Measurements from ENCODE around the gene TM2D1. TPM values are rescaled to one million over a fixed set of nuclear protein-coding genes. Genes with fewer than 3 reads are reported as not detected.
A peak's percentile ranks its signal among the peaks of the same experiment; 100 is the strongest.

The TM2D1 gene
- total and polyA plus RNA-seq, 7 donors, result 15.0 to 88.5 (median 63.7) TPM

GRCh38 chr1:61708953-61709907, 15.7 kb downstream of the TM2D1 start:
- TF ChIP-seq EP300 (IDR thresholded peaks at IDR 0.05) (no peak), POLR2AphosphoS5 (IDR thresholded peaks at IDR 0.05) (no peak), POLR2A (IDR thresholded peaks at IDR 0.05) (no peak), CTCF (IDR thresholded peaks at IDR 0.05) (no peak)
- no peaks in the 10 kb centered on the region for H3K27me3 ChIP-seq
- peaks cover 0 to 50% (median 23%) of the 10 kb centered on the region in 4 donors for H3K36me3 ChIP-seq
- intact Hi-C loops (cut with DNase I), result no loop called here
- H3K4me1 ChIP-seq, result no peaks in the 10 kb centered on the region
- no peaks in the 10 kb centered on the region for H3K9me3 ChIP-seq
- H3K4me3 ChIP-seq, result no peak overlapping the region
- no peak overlapping the region for H3K27ac ChIP-seq
- 95 to 96% methylated on average over 7 of the region's 7 CpGs for WGBS, 2 donors
- DNase-seq, result no peak

- peaks cover 0 to 65% (median 8%) of the 10 kb centered on the region in 4 donors for H3K36me3 ChIP-seq
- intact Hi-C loops (cut with DNase I), result no loop called here
Measured at GRCh38 chr1:61699911-61700851, 24.8 kb downstream of the TM2D1 start.

DNA sequence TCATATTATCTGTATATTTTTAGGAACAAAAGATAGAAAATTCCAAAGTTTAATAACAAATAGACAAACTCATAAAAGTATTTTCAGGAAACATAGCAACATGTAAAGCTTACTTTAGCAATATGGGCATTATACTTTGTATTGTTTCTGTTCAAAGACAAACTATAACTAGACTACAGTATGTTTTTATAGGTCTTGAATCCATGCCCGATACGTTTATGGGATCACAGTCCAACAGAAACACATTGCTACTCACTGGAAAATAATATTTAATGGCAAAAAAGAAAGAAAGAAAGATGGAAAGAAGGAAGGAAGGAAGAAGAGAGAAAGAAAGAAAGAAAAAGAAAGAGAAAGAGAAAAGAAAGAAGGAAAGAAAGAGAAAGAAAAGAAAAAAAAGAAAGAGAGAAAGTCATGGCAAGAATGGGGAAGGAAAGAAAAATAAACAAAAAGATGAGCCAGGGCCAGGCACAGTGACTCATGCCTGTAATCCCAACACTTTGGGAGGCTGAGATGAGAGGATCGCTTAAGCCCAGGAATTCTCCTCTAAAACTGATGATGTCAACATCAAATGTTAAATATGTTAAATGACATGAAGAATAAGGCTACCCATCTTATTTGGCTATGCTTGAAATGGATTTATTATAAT, 32.7 kb downstream of the TM2D1 start:
- Histone ChIP-seq H3K36me3 (peaks cover 0 to 13% (median under 1%) of the 10 kb centered on the region in 4 donors), H3K9me3 (no peaks in the 10 kb centered on the region), H3K27ac (peak overlapping the region; percentile 2 to 65 (median 52)), H3K27me3 (no peaks in the 10 kb centered on the region), H3K4me1 (peaks cover 0 to 6% (median 2%) of the 10 kb centered on the region in 4 donors), H3K4me3 (no peak overlapping the region)
- TF ChIP-seq POLR2AphosphoS5 (IDR thresholded peaks at IDR 0.05) (peak in 2 of 4 donors; percentile 20 to 28), POLR2A (IDR thresholded peaks at IDR 0.05) (no peak)
- WGBS, 2 donors, result 13 to 58% methylated on average over 3 of the region's 3 CpGs
- intact Hi-C loops (cut with DNase I), result no loop called here
- no peak for DNase-seq

More at GRCh38 chr1:61699911-61700851, 24.8 kb downstream of the TM2D1 start:
- no peaks in the 10 kb centered on the region for H3K9me3 ChIP-seq
- H3K27ac ChIP-seq, result peak overlapping the region in 3 of 4 donors; percentile 4 to 35 (median 25)
- DNase-seq, result no peak
- WGBS, 2 donors, result 21 to 56% methylated on average over 3 of the region's 3 CpGs
- no peak overlapping the region for H3K4me3 ChIP-seq
- TF ChIP-seq POLR2A (IDR thresholded peaks at IDR 0.05) (no peak), EP300 (IDR thresholded peaks at IDR 0.05) (no peak), POLR2AphosphoS5 (IDR thresholded peaks at IDR 0.05) (no peak), CTCF (IDR thresholded peaks at IDR 0.05) (no peak)
- peaks cover 0 to 16% (median 11%) of the 10 kb centered on the region in 4 donors for H3K4me1 ChIP-seq
- no peaks in the 10 kb centered on the region for H3K27me3 ChIP-seq

GRCh38 chr1:61687901-61688300, 37.0 kb downstream of the TM2D1 start:
- Histone ChIP-seq H3K27me3 (no peaks in the 10 kb centered on the region), H3K4me1 (peaks cover 0 to 6% (median 2%) of the 10 kb centered on the region in 4 donors), H3K36me3 (peaks cover 0 to 29% (median 5%) of the 10 kb centered on the region in 4 donors), H3K27ac (no peak overlapping the region), H3K9me3 (no peaks in the 10 kb centered on the region), H3K4me3 (no peak overlapping the region)
- TF ChIP-seq POLR2AphosphoS5 (IDR thresholded peaks at IDR 0.05) (no peak), CTCF (IDR thresholded peaks at IDR 0.05) (no peak), EP300 (IDR thresholded peaks at IDR 0.05) (no peak)
- DNase-seq, result no peak
- intact Hi-C loops (cut with DNase I), result no loop called here
- WGBS, 2 donors, result 95 to 98% methylated on average over 1 of the region's 1 CpG
